B cell (primary cell): Measurements from ENCODE around the gene SGCG.
"Not testable (repeated sequence)": the region's sequence is repeated elsewhere in the genome, so short reads cannot be mapped to it uniquely, and the experiment has no call there.

ENCODE experiments used
- CTCF ChIP-seq: fragments of 200-600 bp; IDR thresholded peaks from one replicate; pipeline ENCODE4 v1.8.0; 2022; ENCODE audit warnings: antibody characterized with exemption, mild to moderate bottlenecking
- EZH2 ChIP-seq: IDR thresholded peaks from 2 replicates; pipeline ENCODE4 v1.6.1; 2012; ENCODE audit warnings: borderline replicate concordance, low read depth, mild to moderate bottlenecking, moderate library complexity, low read length; ENCODE audit not compliant: insufficient read depth, poor library complexity, severe bottlenecking

- not testable (repeated sequence) for TF ChIP-seq CTCF, EZH2
These were observed 38.2 kb upstream of the SGCG start for GRCh38 chr13:23142607-23143006.
